Ascending aorta (tissue), 2 donors: ENCODE data around the gene OMP. TPM values are rescaled to one million over a fixed set of nuclear protein-coding genes. Genes with fewer than 3 reads are reported as not detected.

Experiments
- DNase-seq, 2 donors: peaks; one replicate each; pipeline ENCODE4 v3.0.0-alpha.2; 2019; ENCODE audit warnings: low spot score in 2 of 2
- H3K27ac ChIP-seq, 2 donors: fragments of 200-600 bp; sonication (generic); one replicate each; pipeline ENCODE4 v1.5.1; 2016 to 2017; ENCODE audit warnings: mild to moderate bottlenecking in 1 of 2
- H3K27me3 ChIP-seq: fragments of 200-600 bp; sonication (generic); one replicate; pipeline ENCODE4 v1.5.1; 2017
- H3K36me3 ChIP-seq, 2 donors: fragments of 200-600 bp; sonication (generic); one replicate each; pipeline ENCODE4 v1.5.1; 2016
- H3K4me1 ChIP-seq, 2 donors: fragments of 200-600 bp; sonication (generic); one replicate each; pipeline ENCODE4 v1.5.1; 2016 to 2017; ENCODE audit warnings: mild to moderate bottlenecking in 1 of 2
- H3K4me3 ChIP-seq, 2 donors: fragments of 200-600 bp; sonication (generic); one replicate each; pipeline ENCODE4 v1.5.1; 2016 to 2017; ENCODE audit warnings: mild to moderate bottlenecking in 1 of 2
- H3K9me3 ChIP-seq, 2 donors: fragments of 200-600 bp; sonication (generic); one replicate each; pipeline ENCODE4 v1.5.1; 2016
- CTCF ChIP-seq, 3 experiments: fragments of 200-600 bp in 2 of 3; fragments of 450-650 bp in 1 of 3; sonication (generic) in 2 of 3; IDR thresholded peaks; one replicate each; pipeline ENCODE4 v1.5.1; 2016 to 2019; ENCODE audit warnings: antibody characterized with exemption in 3 of 3, mild to moderate bottlenecking in 1 of 3, moderate library complexity in 1 of 3
- intact Hi-C: fragments of 100-400 bp; cut with DNase I; formaldehyde crosslinking; loops from one replicate; pipeline ENCODE4 v1.15.1; 2023
- total RNA-seq: library from RNA; depleted of rRNA; stranded (reverse); fragments of >200 nt; gene quantifications from one replicate; pipeline ENCODE4 v1.1.0, GENCODE V29; 2016

Gene OMP
- total RNA-seq, 1 donor from 2014 or later, result not detected

- no peak for DNase-seq
- no peaks in the 10 kb centered on the region for H3K4me1 ChIP-seq
- no peak for TF ChIP-seq CTCF (IDR thresholded peaks at IDR 0.05)
- H3K27me3 ChIP-seq, result no peaks in the 10 kb centered on the region
- no peaks in the 10 kb centered on the region for H3K36me3 ChIP-seq
- H3K27ac ChIP-seq, result no peak overlapping the region
- H3K4me3 ChIP-seq, result no peak overlapping the region
- intact Hi-C loops, result no loop called here
- no peaks in the 10 kb centered on the region for H3K9me3 ChIP-seq
Measured at GRCh38 chr11:77136784-77137420, 34.3 kb downstream of the OMP start.

- Histone ChIP-seq H3K9me3 (no peaks in the 10 kb centered on the region), H3K4me3 (no peak overlapping the region), H3K27me3 (no peaks in the 10 kb centered on the region), H3K4me1 (no peaks in the 10 kb centered on the region), H3K36me3 (no peaks in the 10 kb centered on the region), H3K27ac (no peak overlapping the region)
- intact Hi-C loops, result no loop called here
- DNase-seq, result no peak
- no peak for TF ChIP-seq CTCF (IDR thresholded peaks at IDR 0.05)
Measured at GRCh38 chr11:77137421-77137820, 34.8 kb downstream of the OMP start.

GRCh38 chr11:77138106-77138649 lies 35.5 kb downstream of the OMP start:
- no peak for DNase-seq
- Histone ChIP-seq H3K36me3 (no peaks in the 10 kb centered on the region), H3K4me3 (no peak overlapping the region), H3K4me1 (no peaks in the 10 kb centered on the region), H3K9me3 (no peaks in the 10 kb centered on the region), H3K27me3 (no peaks in the 10 kb centered on the region), H3K27ac (no peak overlapping the region)
- intact Hi-C loops, result no loop called here
- no peak for TF ChIP-seq CTCF (IDR thresholded peaks at IDR 0.05)

GRCh38 chr11:77139201-77139600 lies 36.6 kb downstream of the OMP start:
- no peaks in the 10 kb centered on the region for H3K4me1 ChIP-seq
- no peak for DNase-seq
- no peak overlapping the region for H3K27ac ChIP-seq
- no peaks in the 10 kb centered on the region for H3K27me3 ChIP-seq
- no peaks in the 10 kb centered on the region for H3K36me3 ChIP-seq
- TF ChIP-seq CTCF (IDR thresholded peaks at IDR 0.05), result no peak
- H3K9me3 ChIP-seq, result no peaks in the 10 kb centered on the region
- no peak overlapping the region for H3K4me3 ChIP-seq
- intact Hi-C loops, result no loop called here

GRCh38 chr11:77140231-77140851 lies 37.7 kb downstream of the OMP start:
- H3K9me3 ChIP-seq, result no peaks in the 10 kb centered on the region

More at GRCh38 chr11:77140231-77140851, 37.7 kb downstream of the OMP start:
- Histone ChIP-seq H3K27ac (no peak overlapping the region), H3K36me3 (no peaks in the 10 kb centered on the region), H3K27me3 (no peaks in the 10 kb centered on the region), H3K4me1 (no peaks in the 10 kb centered on the region), H3K4me3 (no peak overlapping the region)
- DNase-seq, result no peak
- no peak for TF ChIP-seq CTCF (IDR thresholded peaks at IDR 0.05)
- intact Hi-C loops, result no loop called here
